ENCODE measurements around the gene AKT1. TPM values are rescaled to one million over a fixed set of nuclear protein-coding genes. Genes with fewer than 3 reads are reported as not detected.

Gene AKT1
- total RNA-seq, 4 donors from 2014 or later, result 134 to 283 (median 143) TPM

GRCh38 chr14:104785708-104786080, 9.9 kb downstream of the AKT1 start:
- no peak for ATAC-seq
- no peaks in the 10 kb centered on the region for H3K9me3 ChIP-seq
- H3K36me3 ChIP-seq, result peaks cover 0 to 59% of the 10 kb centered on the region in 2 donors
- no peaks in the 10 kb centered on the region for H3K27me3 ChIP-seq
- H3K4me3 ChIP-seq, result no peak overlapping the region
- 86% methylated on average over 8 of the region's 13 CpGs; no CpG with 5 or more reads in 1 of the 2 donors for WGBS, 2 donors (ENCODE audit: low coverage in 1 of 2)
- H3K4me1 ChIP-seq, result peaks cover 0 to 99% (median 25%) of the 10 kb centered on the region in 3 donors
- TF ChIP-seq POLR2AphosphoS5 (IDR thresholded peaks at IDR 0.05) (no peak), POLR2A (IDR thresholded peaks at IDR 0.05) (no peak), EP300 (IDR thresholded peaks at IDR 0.05) (no peak), CTCF (IDR thresholded peaks at IDR 0.05) (no peak)
- no peak overlapping the region for H3K27ac ChIP-seq

- peak overlapping the region in 3 of 4 donors; percentile 24 to 46 (median 43) for H3K27ac ChIP-seq
These were observed 10.5 kb downstream of the AKT1 start for GRCh38 chr14:104784846-104785707.

GRCh38 chr14:104784218-104784568, 11.4 kb downstream of the AKT1 start:
- WGBS, 2 donors (ENCODE audit: low coverage in 1 of 2), result no CpG with 5 or more reads among the region's 9 CpGs

More at GRCh38 chr14:104784846-104785707, 10.5 kb downstream of the AKT1 start:
- H3K4me3 ChIP-seq, result no peak overlapping the region
- H3K9me3 ChIP-seq, result no peaks in the 10 kb centered on the region
- ATAC-seq, result no peak
- peaks cover 0 to 97% (median 25%) of the 10 kb centered on the region in 3 donors for H3K4me1 ChIP-seq
- TF ChIP-seq EP300 (IDR thresholded peaks at IDR 0.05) (no peak), CTCF (IDR thresholded peaks at IDR 0.05) (no peak), POLR2A (IDR thresholded peaks at IDR 0.05) (no peak), POLR2AphosphoS5 (IDR thresholded peaks at IDR 0.05) (peak; percentile 22)
- 100% methylated on average over 1 of the region's 36 CpGs; no CpG with 5 or more reads in 1 of the 2 donors for WGBS, 2 donors (ENCODE audit: low coverage in 1 of 2)
- H3K27me3 ChIP-seq, result no peaks in the 10 kb centered on the region
- peaks cover 0 to 59% of the 10 kb centered on the region in 2 donors for H3K36me3 ChIP-seq

GRCh38 chr14:104783484-104784217, 11.9 kb downstream of the AKT1 start:
- Histone ChIP-seq H3K4me3 (no peak overlapping the region), H3K4me1 (peaks cover 0 to 82% (median 25%) of the 10 kb centered on the region in 3 donors), H3K27me3 (no peaks in the 10 kb centered on the region), H3K9me3 (no peaks in the 10 kb centered on the region), H3K36me3 (peaks cover 0 to 59% of the 10 kb centered on the region in 2 donors), H3K27ac (peak overlapping the region in 2 of 4 donors; percentile 43 to 46)
- no peak for ATAC-seq
- TF ChIP-seq EP300 (IDR thresholded peaks at IDR 0.05) (no peak), POLR2A (IDR thresholded peaks at IDR 0.05) (no peak), CTCF (IDR thresholded peaks at IDR 0.05) (no peak), POLR2AphosphoS5 (IDR thresholded peaks at IDR 0.05) (no peak)
- WGBS, 2 donors (ENCODE audit: low coverage in 1 of 2), result no CpG with 5 or more reads among the region's 16 CpGs

More at GRCh38 chr14:104784218-104784568, 11.4 kb downstream of the AKT1 start:
- H3K27ac ChIP-seq, result peak overlapping the region in 2 of 4 donors; percentile 43 to 46
- H3K27me3 ChIP-seq, result no peaks in the 10 kb centered on the region
- H3K9me3 ChIP-seq, result no peaks in the 10 kb centered on the region
- H3K4me3 ChIP-seq, result no peak overlapping the region
- no peak for ATAC-seq
- peaks cover 0 to 59% of the 10 kb centered on the region in 2 donors for H3K36me3 ChIP-seq
- H3K4me1 ChIP-seq, result peaks cover 0 to 88% (median 25%) of the 10 kb centered on the region in 3 donors
- TF ChIP-seq EP300 (IDR thresholded peaks at IDR 0.05) (no peak), POLR2AphosphoS5 (IDR thresholded peaks at IDR 0.05) (no peak), CTCF (IDR thresholded peaks at IDR 0.05) (no peak), POLR2A (IDR thresholded peaks at IDR 0.05) (no peak)

Measured in gastroesophageal sphincter (tissue), 4 donors.